HG03469 (cell line): ENCODE data around the gene C3orf52.
A peak's percentile ranks its signal among the peaks of the same experiment; 100 is the strongest.

Source experiments
- ATAC-seq: cut with Tn5 transposase; IDR thresholded peaks from one replicate; pipeline ENCODE4 v1.9.1; 2021; ENCODE audit warnings: mild to moderate bottlenecking, moderate library complexity, moderate number of reproducible peaks; ENCODE audit not compliant: unreplicated experiment

Gene C3orf52

DNA sequence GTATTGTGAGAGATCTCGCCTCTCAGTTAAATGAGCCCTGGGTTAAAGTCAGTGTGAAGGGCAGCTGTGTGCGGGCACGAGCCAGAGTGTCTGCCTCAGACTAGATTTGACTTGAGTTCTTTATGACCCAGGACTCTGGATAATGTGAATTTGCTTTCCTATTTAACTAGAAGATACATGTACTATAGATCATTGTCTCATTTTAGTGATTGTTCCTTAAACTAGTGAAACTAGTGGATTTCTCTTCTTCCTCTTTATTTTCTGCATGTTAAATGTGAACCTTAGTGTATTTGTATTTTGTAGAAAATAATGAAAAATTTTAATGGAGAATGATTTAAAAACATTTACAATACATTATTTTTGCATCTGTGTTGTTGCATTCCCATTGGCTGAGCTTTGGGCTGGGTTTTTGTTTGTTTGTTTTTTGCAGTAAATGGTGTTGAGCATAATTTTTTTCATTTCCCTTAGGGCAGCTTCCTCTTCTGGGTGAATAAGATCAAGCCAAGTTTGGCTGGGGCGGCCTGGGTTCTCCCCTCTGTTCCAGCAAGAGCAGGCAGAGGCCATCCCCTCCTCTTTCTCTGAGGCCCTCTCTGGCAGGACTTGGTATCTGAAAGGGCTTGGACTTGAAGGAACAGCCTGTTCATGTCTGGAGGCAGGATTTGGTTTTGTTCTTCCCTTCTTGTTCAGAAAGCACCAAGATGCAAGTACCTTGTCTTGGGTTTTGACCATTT lies 31.8 kb downstream of the C3orf52 start:
- ATAC-seq = no peak

DNA sequence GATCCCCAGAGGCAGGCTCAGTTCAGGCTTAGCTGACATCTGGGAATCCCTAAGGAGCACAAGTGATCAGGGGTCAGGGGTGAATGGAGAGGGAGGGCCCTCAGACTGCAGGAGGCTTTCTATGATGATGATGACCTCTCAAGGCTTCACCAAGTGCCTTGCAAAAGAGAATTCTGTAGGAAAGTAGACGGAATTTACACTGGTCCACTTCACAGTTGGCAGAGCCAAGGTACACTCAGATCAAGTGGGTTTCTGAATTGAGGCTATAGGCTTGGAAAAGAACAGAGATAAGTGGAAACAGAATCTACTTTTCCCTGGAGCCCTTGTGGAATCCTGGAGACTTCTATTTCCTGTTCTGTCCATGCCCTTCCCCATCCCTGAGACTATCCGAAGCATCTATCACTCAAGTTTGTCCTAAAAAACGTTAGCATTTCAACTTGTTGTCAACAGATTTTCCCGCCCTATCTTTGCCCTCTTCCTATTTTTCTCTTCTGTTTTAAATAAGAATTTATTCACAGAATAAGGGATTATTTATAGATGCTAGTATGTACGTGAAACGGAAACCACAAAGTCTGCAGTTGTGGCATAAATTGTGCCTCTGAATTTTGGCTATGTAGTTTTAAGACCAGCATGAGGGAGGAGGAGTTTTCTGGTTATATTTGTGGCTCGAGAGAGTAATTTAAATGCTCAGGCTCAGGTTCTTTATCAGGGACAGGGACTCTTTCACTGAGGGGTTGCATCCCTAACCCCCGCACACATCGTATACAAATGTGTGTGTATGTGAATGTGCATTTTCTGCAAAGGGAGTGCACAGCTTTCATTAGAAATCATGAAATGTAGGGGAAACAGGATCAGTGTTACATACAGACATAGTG lies 34.0 kb downstream of the C3orf52 start:
- ATAC-seq = no peak

DNA sequence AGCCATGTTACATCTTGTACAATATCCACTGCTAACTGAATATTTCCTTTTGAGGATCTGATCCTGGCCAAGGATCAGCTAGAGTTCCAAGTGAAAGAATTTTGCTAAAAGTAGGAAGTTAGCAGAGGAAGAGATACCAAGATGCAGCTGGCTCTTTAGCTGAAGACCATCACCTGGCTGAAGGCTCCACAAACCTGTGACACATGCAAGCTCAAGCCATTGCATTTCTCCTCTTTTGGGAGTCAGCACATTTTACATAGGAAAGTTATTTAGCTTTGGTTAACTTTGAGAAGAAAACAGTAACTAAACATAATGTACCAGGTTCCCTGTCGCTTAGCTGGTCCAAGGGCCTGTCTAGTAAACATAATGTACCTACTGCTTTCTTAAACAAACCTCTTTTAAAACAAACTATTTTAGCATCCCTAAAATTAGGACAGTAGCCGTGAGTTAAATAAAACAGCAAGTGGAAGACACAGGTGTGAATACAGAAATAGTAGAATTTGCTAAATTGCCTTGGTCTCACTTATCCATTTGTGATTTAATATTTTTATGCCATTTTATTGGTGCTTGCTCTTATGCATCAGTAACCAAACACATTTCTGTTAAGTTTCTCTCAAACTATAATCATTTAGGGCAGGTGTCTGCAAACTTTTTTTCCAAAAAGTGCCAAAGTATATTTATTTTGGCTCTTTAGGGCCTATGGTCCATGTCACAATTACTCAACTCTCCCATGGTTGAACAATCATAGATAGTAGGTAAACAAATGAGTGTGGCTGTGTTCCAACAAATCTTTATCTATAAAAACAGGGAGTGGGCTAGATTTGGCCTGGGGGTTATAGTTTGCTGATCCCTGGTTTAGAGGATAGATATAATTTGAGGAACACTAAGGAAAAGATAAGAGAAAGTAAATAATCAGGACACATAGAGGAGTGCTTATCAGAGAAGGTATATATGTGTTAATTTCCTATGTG lies 35.7 kb downstream of the C3orf52 start:
- no peak for ATAC-seq

- no peak for ATAC-seq
Observed at GRCh38 chr3:112122870-112123269, 36.7 kb downstream of the C3orf52 start.

GRCh38 chr3:112123548-112123947 lies 37.4 kb downstream of the C3orf52 start:
- no peak for ATAC-seq

DNA sequence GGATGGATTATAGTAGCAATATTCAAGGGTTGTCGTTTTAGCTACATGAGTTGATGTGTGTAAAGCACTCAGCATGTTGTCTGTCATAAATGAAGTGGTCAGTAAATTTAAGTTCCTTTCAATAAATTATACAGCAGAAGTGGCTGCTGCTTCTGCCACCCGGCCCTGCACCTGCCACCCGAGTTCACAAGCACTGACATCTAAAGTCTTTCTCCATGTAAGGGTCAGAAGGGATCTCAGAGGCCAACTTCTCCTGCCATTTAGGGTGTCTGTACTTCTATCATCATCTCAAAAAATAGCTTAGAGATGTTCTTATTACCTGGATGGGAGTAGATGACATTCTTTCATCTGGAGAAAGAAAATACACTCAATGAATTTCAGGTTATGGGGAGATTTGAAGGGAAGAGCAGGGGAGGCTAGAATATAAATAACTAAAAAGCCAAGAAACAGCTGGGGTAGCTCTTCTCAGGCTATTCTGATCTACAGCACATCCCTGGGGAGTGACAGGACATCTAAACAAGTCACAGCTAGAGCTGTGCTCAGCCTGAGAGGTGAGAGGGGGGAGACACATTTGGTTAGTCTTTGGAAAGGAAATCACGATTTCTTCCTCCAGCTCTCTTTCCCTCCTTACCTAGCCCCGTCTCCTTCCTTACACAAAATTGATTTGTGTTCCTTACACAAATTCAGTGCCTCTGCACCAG lies 38.9 kb downstream of the C3orf52 start:
- no peak for ATAC-seq

DNA sequence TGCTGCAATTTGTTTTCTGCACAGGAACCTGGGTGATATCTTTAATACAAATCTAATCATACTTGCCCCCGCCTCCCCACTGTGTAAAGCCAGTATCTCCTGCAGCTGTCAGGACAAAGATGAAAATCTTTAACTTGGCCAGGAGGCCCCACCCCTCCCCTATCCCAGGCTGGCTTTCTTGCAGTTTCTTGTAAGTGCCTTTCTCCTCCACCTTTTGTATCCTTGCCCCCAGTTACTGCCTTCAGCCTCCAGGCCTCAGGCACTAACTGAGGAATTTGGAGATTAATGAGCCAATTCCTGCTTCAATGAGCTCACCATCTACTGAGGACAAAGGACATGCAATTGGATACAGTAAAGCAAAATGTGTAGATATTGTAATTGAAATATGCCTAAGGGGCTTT lies 40.3 kb downstream of the C3orf52 start:
- no peak for ATAC-seq

- ATAC-seq = no peak
Observed at GRCh38 chr3:112127522-112128494, 41.6 kb downstream of the C3orf52 start.

- ATAC-seq = peak; percentile 40
Observed at GRCh38 chr3:112128843-112129727, 42.9 kb downstream of the C3orf52 start.

DNA sequence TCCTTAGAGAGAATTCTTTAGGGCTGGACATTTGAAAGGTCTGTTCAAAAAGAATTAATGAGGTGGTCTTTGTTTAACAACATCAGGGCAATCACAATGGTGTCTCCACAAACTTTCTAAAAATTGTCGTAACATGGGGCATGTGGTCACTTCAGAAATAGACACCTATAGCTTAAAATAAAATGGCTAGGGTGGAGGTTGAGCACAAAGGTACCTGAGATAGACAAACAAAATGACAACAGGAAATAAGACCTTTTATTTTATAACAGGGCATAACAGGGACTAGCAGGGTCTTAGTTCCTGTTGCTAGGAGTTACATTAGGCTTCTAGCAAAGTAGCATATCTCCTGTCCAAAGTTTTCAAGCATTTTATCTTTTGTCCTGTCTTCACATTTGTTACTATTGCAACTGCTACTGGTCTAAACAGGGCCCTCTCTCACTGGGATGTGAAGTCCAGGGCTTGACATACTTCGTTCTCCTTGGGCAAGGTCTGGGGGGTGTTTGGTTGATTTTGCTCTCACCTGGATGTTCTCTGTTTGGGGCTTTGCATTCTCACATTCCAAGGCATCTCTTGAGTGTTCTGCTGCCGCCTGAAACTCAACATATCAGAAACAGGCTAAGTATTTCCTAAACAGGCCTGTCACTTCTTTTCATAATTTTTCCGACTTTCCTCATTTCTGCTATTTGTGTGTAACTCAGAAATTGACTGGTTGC lies 43.9 kb downstream of the C3orf52 start:
- no peak for ATAC-seq

DNA sequence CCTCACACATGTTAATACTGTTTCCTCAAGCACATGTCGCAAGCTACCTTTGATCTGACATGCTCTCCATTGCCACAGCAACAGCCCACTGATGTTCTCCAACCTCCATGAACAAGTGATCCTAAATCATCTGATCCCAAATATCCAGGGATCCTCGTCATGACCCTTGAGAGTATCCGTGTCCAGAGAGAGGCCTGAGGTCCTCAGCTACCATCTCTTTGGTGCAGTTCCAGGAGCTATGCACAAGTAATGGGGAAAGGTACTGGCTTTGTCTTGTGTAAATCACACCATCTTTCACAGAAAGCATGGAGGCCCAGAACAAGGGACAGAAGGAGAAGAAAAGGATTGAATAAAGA lies 44.4 kb downstream of the C3orf52 start:
- ATAC-seq = no peak

DNA sequence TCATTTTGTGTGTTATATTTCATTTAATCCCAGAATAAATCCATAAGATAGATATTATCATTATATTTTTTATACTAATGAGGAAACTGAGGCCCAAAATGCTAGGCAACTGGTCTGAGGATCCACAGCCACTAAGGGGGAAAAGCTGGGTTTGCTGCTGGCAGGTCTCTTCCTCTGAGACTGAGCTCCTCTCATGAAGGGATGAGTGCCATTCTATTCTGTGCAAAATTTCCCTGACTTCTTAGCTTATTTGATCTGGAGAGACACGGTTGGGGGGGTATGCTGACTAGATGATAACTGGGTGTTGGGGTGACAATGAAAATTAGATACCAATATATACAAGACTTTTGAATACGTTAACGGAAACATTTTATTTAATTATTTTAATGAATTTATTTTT lies 44.9 kb downstream of the C3orf52 start:
- no peak for ATAC-seq

GRCh38 chr3:112132088-112132487 lies 45.9 kb downstream of the C3orf52 start:
- ATAC-seq = no peak

- no peak for ATAC-seq
Observed at GRCh38 chr3:112132554-112132953, 46.4 kb downstream of the C3orf52 start.

DNA sequence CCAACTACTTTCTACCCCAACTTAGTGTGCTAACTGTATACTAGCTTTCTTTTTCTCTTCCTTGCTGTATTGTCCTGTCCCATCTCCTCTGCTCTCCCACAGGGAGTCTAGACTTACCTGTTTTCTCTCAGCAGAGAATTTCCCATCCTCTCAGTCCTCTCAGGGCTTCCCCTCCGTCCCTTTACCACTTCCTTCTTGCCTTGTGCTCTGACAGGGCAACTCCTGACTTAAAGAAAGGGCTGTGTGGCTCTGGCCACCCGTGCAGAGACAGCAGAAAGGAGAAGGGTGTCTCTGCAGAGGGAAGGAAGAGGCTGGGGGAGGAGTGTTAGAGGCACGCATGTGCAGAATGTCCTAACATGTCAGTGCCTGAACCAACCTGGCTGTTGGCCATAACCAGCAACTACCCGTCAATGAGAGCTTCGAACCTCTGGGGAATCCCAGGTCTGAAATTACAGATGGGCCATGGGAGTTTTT lies 46.8 kb downstream of the C3orf52 start, which contains the start of gene GCSAM:
TSS of gene GCSAM (minus strand) at position 274 of the 474 bp plus-strand sequence. CDS start at position 146, 128 bp downstream.
- ATAC-seq = peak; percentile 61

GRCh38 chr3:112133626-112134334 lies 47.6 kb downstream of the C3orf52 start:
- no peak for ATAC-seq
